HG03064 (cell line): ENCODE results near the gene ANTXR1.

Experiments
- ATAC-seq: cut with Tn5 transposase; IDR thresholded peaks from one replicate; pipeline ENCODE4 v1.9.1; 2021; ENCODE audit warnings: low read depth; ENCODE audit not compliant: unreplicated experiment

The ANTXR1 gene

GRCh38 chr2:69031466-69031865, 18.5 kb downstream of the ANTXR1 start:
- no peak for ATAC-seq

DNA sequence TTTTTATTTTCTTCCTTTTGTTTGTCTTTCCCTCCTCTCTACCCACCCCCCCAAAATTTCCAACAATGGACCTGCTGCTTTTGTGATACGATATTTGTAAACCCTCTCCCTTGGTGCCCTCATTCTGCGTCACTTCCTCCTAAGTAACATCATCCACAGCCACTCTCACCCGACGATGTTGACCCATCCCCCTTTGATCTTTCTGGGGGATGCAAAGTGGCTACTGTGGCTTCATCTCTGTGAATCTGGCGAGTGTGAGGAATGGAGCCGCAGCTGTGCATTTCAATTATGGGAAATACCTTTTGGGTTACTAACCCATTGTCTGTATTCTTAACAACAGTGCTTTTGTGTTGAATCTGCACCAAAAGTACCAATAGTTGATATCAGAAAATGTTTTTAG, 19.4 kb downstream of the ANTXR1 start:
- ATAC-seq, result no peak

- no peak for ATAC-seq
Observed at GRCh38 chr2:69033461-69034095, 20.6 kb downstream of the ANTXR1 start.

GRCh38 chr2:69034122-69034521, 21.1 kb downstream of the ANTXR1 start:
- no peak for ATAC-seq

DNA sequence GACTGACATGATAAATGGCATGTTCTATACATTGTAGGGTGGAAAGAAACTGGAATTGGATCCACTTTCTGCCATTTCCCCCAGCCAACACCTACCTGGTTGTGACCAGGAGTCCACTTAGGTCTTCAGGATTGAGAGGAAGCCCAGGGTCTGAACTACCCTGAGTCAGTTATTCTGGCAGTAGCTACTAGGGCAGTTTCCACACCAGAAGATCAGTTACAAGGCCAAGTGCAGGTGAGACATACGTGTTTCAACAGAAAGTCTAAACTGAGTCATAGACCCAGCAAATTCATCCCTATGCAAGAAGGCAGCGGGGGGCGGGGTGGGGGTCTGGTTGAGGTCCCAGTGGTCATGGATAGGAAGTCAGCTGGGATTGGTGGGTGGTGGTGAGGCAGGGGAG, 21.9 kb downstream of the ANTXR1 start:
- ATAC-seq, result no peak

DNA sequence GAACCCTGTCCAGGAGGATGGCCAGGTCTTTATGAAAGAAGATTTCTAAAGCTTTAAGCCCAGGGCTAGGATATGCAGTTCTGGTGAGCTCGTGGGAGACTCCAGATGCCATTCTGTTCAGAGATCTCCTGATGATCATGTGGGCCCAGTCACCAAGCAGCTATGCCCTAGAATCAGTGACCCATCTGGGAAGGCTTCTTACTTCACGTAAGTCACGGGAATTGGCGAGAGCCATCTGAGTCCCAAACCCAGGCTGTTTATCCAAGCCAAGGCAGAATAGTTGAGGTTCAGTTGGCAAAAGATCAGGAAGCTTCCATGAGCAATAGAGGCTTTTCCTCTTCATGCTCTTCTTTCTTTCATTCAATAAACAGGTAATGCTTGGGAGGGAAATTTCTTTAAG, 23.9 kb downstream of the ANTXR1 start:
- ATAC-seq, result no peak

GRCh38 chr2:69041214-69041613, 28.2 kb downstream of the ANTXR1 start:
- no peak for ATAC-seq

DNA sequence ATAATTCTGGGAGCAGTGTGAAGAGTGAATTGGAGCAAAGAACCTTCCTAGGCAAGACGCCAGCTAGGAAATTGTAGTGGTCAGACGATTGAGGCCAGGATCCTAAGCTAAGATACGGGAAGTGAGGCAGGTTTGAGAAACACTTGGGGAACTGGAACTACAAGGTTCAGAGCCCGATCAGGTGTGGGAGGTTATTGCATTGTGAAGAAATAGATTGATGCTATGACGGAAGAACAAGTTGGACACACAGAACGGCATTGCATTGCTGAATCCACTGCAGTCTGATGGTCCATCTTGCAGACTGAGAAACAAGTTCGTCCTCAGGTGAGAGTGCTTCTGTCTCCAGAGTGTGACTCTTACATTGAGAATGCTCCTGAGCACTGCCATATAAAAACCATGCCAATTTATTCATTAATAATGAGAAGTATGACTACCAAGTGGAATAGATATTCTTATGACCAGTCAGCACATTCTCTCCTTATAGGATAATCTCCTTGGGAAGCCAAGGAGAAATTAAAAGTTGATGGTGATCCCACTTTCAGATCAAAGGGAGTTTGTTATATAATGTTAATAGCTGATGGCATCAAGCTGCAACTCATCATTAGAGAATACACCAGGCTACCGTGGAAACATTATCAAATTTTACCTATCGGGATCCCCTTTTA, 30.9 kb downstream of the ANTXR1 start:
- ATAC-seq, result no peak

DNA sequence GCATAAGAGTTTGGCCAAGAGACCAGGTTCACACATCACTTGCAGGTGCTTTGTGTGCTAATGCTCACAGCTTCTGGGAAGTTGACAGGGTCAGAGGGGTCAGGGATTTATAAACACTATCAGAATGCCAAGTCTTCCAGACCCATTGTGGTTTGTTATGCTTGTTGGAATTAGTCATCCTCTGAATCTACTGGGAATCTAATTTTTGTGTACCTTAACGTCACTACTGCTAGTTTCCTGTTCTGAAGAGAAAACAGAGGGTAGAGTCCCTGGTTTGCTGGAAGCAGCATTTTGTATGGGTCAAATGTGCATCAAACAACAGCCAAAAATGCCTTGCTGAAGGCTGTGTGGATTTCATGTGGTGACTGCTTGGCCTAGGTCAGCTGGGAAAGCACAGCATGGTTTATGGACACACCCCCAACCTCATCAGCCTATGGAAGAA, 33.3 kb downstream of the ANTXR1 start:
- no peak for ATAC-seq

DNA sequence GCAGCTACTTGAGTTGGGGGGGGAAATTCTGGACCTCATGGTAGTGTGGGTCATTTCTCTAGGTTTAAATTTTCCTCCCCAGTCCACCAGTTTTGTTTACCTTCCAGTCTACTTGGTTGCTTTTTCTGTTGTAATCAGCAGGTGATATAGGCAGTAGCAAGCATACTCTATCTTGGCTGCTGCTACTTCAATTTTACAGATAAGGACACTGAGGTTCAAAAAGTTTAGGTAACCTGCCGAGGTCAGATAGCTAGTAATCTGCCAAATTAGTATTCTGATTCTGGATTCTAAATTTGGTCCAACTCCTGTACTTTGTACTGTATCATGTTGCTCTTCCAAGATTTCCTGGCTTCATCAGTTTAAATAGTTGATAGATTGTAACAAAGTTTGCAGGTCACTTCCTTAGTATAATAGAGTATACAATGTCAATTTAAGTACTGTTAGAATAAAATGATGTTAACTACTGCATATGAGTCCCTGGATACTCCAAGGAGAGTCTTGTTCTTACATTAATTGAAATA, 34.7 kb downstream of the ANTXR1 start:
- ATAC-seq, result no peak

GRCh38 chr2:69050802-69051201, 37.8 kb downstream of the ANTXR1 start:
- no peak for ATAC-seq

DNA sequence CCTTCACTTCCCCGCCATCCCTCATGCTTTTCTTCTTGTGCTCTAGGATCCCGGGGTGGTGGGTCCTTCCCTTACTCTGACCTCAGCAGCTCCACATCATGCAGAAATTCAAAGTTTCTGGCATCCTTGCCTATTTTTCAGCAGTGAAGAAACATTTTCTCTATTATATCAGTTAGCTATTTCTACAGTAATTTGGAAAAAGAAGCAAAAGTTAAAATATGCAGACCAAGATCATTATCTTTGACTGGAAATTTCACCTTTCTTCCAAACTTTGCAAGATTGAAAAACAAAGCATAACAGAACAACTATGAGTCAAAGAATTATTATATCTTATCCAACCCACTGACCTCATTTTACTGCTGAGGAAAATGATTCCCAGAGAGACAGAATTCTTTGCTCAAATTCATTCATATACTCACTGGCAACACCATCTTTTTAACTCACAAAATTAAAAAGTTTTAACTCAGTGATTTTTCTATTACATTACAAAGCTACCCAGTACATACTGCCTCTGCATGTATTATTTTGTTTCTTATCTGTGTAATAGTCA, 40.5 kb downstream of the ANTXR1 start:
- ATAC-seq, result no peak

- no peak for ATAC-seq
Observed at GRCh38 chr2:69054431-69054830, 41.5 kb downstream of the ANTXR1 start.

DNA sequence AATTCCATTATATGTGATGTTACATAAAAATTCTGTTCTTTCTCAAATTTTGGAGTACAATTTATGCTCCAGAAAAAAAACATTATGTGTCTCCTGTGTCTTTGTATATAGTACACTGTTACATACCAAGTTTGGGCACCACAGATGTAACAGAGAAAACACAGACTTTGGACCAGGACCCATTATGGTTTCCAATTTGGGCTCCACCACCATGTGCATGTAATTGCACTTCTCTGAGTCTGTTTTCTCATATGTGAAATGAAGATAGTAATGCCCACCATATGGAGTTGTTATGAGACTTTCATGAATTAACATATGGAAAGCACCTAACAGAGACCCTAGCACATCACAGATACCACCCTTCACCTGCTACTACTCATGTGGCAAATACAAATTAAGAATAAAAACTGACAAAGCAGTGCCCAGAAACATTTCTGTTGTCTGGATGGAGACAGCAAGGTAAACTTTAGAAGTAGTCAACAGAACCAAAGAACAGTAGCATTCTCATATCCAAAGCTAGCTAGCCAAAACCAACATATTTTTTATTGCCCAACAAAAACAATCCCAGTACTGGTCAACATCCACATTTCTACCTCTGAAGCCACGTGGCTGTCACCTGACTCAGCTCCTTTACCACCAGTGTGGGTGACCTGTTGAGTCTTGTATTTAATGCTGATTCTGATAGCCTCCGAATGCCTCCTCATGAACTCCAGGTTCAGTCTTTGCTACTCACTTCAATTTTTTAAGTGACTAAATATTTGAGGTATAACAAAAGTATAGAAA, 42.9 kb downstream of the ANTXR1 start:
- no peak for ATAC-seq

GRCh38 chr2:69057660-69058059, 44.7 kb downstream of the ANTXR1 start:
- ATAC-seq, result no peak

DNA sequence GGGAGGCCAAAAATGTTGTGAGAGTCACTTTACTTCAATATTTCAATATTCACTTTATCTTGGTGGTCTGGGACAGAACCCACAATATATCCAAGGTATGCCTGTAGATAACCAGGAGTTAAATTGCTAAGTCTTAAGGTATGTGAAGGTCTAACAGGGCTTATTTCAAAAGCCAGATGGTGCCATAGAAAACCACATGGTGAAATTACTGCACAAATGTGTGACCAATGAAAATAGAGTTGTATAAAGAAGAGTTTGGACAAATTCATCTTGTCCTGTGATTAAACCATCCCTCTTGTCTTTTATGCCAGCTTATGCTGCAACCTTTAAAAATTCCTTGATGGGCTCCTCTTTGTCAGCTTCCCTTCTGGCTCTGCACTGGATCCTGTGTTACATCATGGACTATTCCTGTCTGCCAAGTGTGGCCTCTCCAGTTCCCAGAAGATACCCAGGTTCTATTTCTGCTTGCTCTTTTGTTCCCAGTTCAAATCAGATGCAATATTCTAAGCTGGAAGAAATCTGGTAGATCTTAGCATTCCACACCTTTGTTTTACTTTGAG, 46.8 kb downstream of the ANTXR1 start:
- ATAC-seq, result no peak

GRCh38 chr2:69060938-69061501, 48.0 kb downstream of the ANTXR1 start:
- ATAC-seq, result no peak

DNA sequence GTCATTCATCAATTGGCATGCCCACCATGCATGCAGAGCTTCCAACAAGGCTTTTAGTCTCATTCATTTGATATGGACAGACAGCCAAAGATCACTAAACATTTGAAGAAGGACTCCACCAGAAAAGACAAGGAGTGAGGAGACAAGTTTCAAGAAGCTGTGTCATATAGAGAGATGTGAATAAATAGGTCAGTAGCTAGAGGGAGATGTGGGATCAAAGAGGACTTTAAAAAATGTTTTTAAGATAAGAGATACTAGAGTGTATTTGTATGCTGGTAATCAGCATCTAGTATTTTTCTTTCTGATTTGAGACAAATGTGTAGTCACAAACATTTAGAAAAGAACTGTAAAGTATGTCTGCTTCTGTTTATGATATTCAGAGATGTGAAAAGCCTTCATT, 48.5 kb downstream of the ANTXR1 start:
- ATAC-seq, result no peak

- no peak for ATAC-seq
Observed at GRCh38 chr2:69062307-69062962, 49.5 kb downstream of the ANTXR1 start.

DNA sequence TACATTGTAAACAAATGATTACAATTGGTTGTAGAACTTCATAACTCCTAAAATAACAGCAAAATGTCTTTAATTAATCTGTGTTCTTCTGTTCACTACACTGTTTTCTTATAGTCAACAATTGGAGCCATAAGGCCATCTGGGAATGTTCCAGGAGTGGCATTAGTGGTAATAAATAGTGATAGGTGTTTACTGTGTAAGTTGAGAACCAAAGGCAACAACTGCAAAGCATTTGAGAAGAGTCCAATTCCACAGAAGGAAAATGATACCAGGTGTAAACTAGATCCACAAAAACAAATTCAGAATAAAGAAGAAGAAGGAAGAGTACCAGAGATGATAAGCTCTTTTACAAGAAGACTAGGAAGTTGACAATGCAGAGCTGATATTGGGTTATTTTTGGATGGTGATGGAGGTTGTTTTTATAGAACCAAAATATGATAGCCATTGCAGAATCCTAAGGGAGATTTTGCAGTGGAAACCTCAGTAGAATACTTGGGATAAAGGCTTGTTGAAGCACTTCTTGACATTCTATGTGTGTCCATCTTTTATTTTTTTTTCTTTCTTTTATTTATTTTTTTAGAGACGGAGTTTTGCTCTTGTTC, 52.9 kb downstream of the ANTXR1 start:
- no peak for ATAC-seq
